ENCODE measurements around the gene STX8.

GRCh38 chr17:9331279-9332131 lies 244.1 kb downstream of the STX8 start:
- TF ChIP-seq RBM34 (IDR thresholded peaks at IDR 0.05; ENCODE audit: borderline replicate concordance, insufficient read depth, low read length), result no peak
- no peak for TF ChIP-seq CTCF (IDR thresholded peaks at IDR 0.05 in 2 of 3, conservative IDR thresholded peaks at IDR 0.05 in 1 of 3; ENCODE audit: insufficient read depth in 2 of 3, low read depth in 1 of 3, low read length in 3 of 3)
- TF ChIP-seq HCFC1 (IDR thresholded peaks at IDR 0.05; ENCODE audit: low read depth, low read length), result no peak
- TF ChIP-seq ZNF324 (CRISPR knock-in tag; IDR thresholded peaks at IDR 0.05), result no peak
- no peak for TF ChIP-seq TSC22D4 (tag; IDR thresholded peaks at IDR 0.05)
- TF ChIP-seq TEAD1 (CRISPR knock-in tag; IDR thresholded peaks at IDR 0.05), result no peak
- no peak for TF ChIP-seq MNT (conservative IDR thresholded peaks at IDR 0.05)
- TF ChIP-seq, protein P1, sequence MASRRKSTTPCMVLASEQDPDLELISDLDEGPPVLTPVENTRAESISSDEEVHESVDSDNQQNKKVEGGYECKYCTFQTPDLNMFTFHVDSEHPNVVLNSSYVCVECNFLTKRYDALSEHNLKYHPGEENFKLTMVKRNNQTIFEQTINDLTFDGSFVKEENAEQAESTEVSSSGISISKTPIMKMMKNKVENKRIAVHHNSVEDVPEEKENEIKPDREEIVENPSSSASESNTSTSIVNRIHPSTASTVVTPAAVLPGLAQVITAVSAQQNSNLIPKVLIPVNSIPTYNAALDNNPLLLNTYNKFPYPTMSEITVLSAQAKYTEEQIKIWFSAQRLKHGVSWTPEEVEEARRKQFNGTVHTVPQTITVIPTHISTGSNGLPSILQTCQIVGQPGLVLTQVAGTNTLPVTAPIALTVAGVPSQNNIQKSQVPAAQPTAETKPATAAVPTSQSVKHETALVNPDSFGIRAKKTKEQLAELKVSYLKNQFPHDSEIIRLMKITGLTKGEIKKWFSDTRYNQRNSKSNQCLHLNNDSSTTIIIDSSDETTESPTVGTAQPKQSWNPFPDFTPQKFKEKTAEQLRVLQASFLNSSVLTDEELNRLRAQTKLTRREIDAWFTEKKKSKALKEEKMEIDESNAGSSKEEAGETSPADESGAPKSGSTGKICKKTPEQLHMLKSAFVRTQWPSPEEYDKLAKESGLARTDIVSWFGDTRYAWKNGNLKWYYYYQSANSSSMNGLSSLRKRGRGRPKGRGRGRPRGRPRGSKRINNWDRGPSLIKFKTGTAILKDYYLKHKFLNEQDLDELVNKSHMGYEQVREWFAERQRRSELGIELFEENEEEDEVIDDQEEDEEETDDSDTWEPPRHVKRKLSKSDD (conservative IDR thresholded peaks at IDR 0.05; ENCODE audit: low read length), result no peak
- TF ChIP-seq SAP30 (IDR thresholded peaks at IDR 0.05; ENCODE audit: borderline replicate concordance, insufficient read depth, low read depth, low read length, poor library complexity, severe bottlenecking), result no peak
- TF ChIP-seq PRDM10 (IDR thresholded peaks at IDR 0.05; ENCODE audit: partially characterized antibody), result no peak
- TF ChIP-seq POLR2A (conservative IDR thresholded peaks at IDR 0.05), result no peak
- no peak for TF ChIP-seq HNRNPK (IDR thresholded peaks at IDR 0.05; ENCODE audit: low read depth, low read length, poor library complexity, severe bottlenecking)
- TF ChIP-seq ARID2 (IDR thresholded peaks at IDR 0.05), result no peak
- TF ChIP-seq ZNF79 (CRISPR knock-in tag; IDR thresholded peaks at IDR 0.05; ENCODE audit: low read depth), result no peak
